Measurements from ENCODE around the gene BHLHE41.

BHLHE41 gene

GRCh38 chr12:26077915-26078702, 46.7 kb downstream of the BHLHE41 start:
- no peak overlapping the region for H3K27ac ChIP-seq
- no peak overlapping the region for H3K4me3 ChIP-seq
- TF ChIP-seq, protein P1, sequence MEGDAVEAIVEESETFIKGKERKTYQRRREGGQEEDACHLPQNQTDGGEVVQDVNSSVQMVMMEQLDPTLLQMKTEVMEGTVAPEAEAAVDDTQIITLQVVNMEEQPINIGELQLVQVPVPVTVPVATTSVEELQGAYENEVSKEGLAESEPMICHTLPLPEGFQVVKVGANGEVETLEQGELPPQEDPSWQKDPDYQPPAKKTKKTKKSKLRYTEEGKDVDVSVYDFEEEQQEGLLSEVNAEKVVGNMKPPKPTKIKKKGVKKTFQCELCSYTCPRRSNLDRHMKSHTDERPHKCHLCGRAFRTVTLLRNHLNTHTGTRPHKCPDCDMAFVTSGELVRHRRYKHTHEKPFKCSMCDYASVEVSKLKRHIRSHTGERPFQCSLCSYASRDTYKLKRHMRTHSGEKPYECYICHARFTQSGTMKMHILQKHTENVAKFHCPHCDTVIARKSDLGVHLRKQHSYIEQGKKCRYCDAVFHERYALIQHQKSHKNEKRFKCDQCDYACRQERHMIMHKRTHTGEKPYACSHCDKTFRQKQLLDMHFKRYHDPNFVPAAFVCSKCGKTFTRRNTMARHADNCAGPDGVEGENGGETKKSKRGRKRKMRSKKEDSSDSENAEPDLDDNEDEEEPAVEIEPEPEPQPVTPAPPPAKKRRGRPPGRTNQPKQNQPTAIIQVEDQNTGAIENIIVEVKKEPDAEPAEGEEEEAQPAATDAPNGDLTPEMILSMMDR (IDR thresholded peaks at IDR 0.05): no peak
- no peak for DNase-seq (ENCODE audit: low spot score)
